HG03159 (cell line): ENCODE measurements around the gene GPRC5B.

Source experiments
- ATAC-seq: cut with Tn5 transposase; IDR thresholded peaks from one replicate; pipeline ENCODE4 v1.9.1; 2021; ENCODE audit warnings: mild to moderate bottlenecking, moderate library complexity; ENCODE audit not compliant: unreplicated experiment

The GPRC5B gene

DNA sequence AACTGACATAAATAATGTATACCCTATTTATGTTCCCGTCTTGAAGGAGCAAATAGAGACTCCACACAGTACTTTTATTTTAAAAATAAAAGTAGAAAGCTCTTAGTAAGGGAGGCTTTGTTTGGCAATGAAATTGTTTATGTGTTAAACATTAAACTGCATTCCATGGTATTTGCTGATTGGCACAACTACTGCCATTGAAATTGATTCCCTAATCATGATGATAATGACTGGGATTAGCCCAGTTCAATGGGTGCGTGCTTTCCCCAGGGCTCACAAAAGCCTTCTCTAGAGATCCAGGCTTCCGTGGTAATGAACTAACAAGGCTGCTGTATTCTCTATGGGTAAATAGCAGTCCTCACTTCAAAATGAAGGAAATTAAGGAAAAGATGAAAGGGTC, 67.5 kb downstream of the GPRC5B start:
- ATAC-seq: no peak

DNA sequence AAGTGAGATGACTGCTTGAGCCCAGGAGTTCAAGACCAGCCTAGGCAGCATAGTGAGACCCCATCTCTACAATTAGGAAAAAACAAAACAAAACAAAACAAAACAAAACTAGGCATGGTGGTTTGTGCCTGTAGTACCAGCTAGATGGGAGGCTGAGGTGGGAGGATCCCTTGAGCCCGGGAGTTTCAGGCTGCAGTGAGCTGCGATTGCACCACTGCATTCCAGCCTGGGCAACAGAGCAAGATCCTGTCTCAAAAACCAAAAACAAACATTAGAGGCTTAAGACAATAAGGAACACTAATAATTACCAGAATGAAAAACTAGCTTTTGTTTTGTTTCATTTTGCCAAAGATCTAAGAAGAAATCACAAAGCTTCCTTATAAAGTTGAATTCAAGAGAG, 69.2 kb downstream of the GPRC5B start:
- no peak for ATAC-seq

DNA sequence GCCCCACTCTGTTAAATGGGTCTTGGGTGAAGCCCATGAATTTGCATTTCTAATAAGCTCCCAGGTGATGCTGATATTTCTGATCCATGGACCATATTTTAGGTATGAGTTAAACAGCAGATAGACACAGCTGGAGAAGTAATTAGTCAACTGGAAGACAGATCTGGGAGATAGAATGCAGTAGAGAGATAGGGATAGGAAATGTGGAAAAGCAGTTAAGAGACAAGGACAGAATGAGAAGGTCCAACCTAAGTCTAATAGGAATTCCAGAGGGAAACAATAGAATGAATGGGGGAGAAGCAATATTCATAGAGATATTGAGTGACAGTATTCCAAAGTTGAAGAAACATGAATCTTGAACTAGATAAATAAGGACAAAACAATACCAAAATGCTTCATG, 71.7 kb downstream of the GPRC5B start:
- no peak for ATAC-seq

DNA sequence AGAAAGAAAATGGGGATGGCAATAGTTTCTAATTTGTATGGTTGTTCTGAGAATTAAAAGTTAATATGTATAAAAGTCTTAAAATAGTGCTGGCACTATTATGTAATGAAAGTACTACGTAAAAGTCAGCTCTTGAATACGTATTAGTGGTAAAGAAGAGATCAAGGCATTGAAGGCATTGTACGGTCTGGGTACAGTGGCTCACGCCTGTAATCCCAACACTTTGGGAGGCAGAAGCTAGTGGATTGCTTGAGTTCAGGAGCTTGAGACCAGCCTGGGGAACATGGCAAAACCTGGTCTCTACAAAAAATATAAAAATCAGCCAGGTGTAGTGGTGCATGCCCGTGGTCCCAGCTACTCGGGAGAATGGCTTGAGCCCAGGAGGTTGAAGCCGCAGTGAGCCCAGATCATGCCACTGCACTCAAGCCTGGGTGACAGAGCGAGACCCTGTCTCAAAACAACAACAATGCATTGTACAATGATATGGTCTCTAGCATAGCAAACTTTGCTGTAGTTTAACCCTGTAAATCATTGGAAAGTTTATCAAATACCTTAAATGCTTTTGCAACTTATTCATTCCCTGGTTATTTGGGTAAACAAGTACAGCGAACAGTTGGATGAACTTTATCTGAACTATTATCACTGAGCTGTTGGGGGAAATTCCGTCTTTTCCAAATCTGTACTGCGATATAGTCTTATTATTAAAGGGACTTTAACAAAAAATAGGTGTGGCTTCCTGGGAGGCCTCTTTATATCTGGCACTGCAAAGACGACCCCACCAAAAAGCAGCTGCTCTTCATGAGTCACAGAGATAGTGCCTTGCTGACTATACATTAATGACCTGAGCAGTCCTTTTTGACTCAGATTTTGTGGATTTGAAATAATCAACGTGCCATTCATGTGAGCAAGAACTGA, 73.6 kb downstream of the GPRC5B start:
- ATAC-seq: no peak

DNA sequence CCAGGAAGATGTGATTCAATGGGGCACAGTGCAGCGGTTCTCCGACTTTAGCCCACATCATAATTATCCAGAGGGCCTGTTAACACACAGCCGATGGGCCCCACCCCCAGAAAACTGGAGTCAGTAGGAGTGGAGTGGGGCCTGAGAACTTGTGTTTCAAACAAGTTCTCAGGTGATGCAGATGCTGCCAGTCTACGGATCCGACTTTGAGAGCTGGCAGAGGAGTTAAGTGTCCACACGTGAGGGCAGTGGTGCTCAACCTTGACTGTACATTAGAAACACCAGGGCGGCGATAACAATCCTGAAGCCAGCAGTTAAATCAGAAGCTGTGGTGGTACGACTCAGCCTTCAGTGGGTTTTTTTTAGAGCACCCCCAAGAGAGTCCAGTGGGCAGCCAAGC, 75.0 kb downstream of the GPRC5B start:
- no peak for ATAC-seq

DNA sequence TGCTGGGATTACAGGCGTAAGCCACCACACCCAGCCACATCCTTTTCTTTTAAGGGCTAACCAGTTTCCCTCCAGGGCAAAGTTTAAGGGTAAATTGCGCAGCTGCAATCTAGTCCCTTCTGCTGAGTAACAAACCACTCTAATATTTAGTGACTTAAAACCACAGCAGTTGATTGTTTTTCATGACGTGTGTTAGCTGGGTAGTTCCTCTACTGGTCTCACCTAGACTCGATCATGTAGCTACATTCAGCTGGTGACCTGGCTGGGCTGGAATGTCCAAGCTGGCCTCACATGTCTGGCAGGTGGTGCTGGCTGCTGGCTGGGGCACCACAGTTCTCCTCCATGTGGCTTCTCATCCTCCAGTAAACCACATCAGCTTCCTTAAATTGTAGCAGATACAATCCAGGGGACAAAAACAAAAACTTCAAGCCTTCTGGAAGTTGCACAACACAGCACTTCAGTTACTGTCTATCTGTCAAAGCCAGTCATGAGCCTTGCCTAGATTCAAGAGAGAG, 75.5 kb downstream of the GPRC5B start:
- no peak for ATAC-seq

DNA sequence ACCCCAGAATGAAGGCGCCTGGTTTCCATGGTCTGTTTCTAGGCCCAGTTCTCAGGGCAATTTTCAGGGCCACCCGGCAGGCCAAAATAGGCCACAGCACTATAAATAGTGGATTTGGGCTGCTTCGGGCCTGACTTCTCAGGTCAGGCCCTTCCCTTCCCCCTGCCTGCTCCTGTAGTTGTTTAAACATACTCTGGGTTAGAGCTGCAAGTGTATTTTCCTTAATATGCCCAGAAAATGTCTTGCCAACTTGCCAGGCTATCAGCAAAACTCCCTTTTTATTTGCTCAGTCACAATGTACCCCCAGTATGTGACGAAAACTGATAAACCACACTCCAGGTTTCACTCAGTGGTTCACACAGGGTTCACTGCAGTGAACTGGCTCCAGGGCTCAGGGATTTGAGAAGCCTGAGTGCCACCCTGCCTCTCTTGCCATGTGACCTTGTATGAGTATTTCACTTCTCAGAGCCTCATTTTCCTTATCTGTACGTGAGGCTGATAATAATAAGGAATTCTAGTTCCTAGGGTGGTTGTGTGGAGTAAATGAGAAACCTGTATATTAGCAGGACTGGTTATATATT, 76.5 kb downstream of the GPRC5B start:
- peak; percentile 60 for ATAC-seq
